ENCODE measurements around the gene CCDC30. TPM values are rescaled to one million over a fixed set of nuclear protein-coding genes. Genes with fewer than 3 reads are reported as not detected.

The CCDC30 gene
- total and polyA plus RNA-seq, 4 experiments from 2014 or later, result 2.5 to 7.1 (median 5.2) TPM

DNA sequence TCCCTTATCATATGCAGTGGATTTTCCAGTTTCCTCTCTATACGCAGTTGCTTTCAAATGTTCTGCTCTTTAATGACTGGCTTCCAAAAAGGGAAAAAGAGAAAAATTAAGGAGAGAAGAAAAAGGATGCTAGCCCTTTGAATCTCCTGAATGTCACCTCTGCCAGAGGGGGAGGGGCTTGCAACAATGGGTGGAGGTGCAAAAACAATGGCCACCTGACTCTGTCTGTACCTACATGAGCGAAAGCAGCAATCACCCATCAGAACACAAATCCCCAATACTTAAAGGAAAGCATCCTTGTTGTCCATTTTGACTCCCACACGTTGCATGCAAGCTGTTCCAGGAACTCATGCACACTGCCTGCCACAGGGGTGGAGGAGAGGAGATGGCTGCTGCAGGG is 61.2 kb downstream of the CCDC30 start:
- Mint-ChIP-seq H3K27me3 (no peaks in the 10 kb centered on the region), H3K36me3 (peaks cover 21 to 45% of the 10 kb centered on the region in 2 donors), H3K4me3 (peak overlapping the region in 1 of 8 donors; percentile 35), H3K9me3 (peaks cover 0 to 43% (median 30%) of the 10 kb centered on the region in 8 donors), H3K27ac (no peak overlapping the region), H3K4me1 (peaks cover 0 to 5% (median under 1%) of the 10 kb centered on the region in 4 donors)
- DNase-seq, result no peak
- Histone ChIP-seq H3K27me3 (ENCODE audit: insufficient read depth, low read length) (no peaks in the 10 kb centered on the region), H3K9me3 (ENCODE audit: control insufficient read depth in 1 of 2, low read length in 2 of 2) (no peaks in the 10 kb centered on the region), H3K4me1 (ENCODE audit: insufficient read depth, low read length) (no peaks in the 10 kb centered on the region), H3K4me3 (ENCODE audit: low read length in 2 of 2) (no peak overlapping the region), H3K27ac (ENCODE audit: low read depth, low read length) (no peak overlapping the region), H3K36me3 (ENCODE audit: insufficient read depth, low read length) (no peaks in the 10 kb centered on the region)
- ChIA-PET CTCF (ENCODE audit: partially characterized antibody) (no interaction called here), POLR2A (ENCODE audit: partially characterized antibody) (no interaction called here)
- intact Hi-C loops (cut with micrococcal nuclease), result no loop called here

DNA sequence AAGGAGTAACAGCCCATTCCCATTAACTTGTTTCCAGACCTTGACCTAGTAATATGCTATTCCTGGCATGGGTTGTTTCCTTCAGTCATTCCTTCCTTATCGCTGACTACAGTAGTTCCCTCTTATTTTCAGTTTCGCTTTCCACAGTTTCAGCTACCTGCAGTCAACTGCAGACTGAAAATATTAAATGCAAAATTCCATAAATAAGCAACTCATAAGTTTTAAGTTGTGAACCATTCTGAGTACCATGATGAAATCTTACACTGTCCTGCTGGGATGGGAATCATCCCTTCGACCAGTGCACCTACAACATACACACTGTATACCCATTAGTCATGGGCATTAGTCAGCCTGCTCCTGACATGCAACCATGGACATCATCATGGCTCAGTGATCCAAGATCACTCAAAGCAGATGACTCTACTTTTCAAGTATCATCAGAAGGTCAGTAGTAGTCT is 66.7 kb downstream of the CCDC30 start:
- Mint-ChIP-seq H3K27ac (peak overlapping the region in 6 of 7 donors; percentile 25 to 85 (median 69)), H3K9me3 (peaks cover 0 to 6% (median 0%) of the 10 kb centered on the region in 8 donors), H3K36me3 (peaks cover 8 to 22% of the 10 kb centered on the region in 2 donors), H3K4me1 (peaks cover 7 to 12% (median 9%) of the 10 kb centered on the region in 4 donors), H3K4me3 (peak overlapping the region; percentile 74 to 91 (median 79)), H3K27me3 (no peaks in the 10 kb centered on the region)
- H3K27me3 ChIP-seq (ENCODE audit: insufficient read depth, low read length), result no peaks in the 10 kb centered on the region
- DNase-seq, result peak in 4 of 5 donors; percentile 2 to 16 (median 10)
- H3K9me3 ChIP-seq (ENCODE audit: control insufficient read depth in 1 of 2, low read length in 2 of 2), result no peaks in the 10 kb centered on the region
- POLR2A ChIA-PET (ENCODE audit: partially characterized antibody), result no interaction called here
- peak overlapping the region; percentile 20 to 35 for H3K4me3 ChIP-seq (ENCODE audit: low read length in 2 of 2)
- CTCF ChIA-PET (ENCODE audit: partially characterized antibody), result interaction anchor here (1.3 kb wide), 1 partner anchor 10 kb away, joined by 3 read pairs; no protein-coding TSS in a partner anchor
- no peaks in the 10 kb centered on the region for H3K4me1 ChIP-seq (ENCODE audit: insufficient read depth, low read length)
- H3K27ac ChIP-seq (ENCODE audit: low read depth, low read length), result peak overlapping the region; percentile 16
- H3K36me3 ChIP-seq (ENCODE audit: insufficient read depth, low read length), result no peaks in the 10 kb centered on the region
- intact Hi-C loops (cut with micrococcal nuclease), result no loop called here

DNA sequence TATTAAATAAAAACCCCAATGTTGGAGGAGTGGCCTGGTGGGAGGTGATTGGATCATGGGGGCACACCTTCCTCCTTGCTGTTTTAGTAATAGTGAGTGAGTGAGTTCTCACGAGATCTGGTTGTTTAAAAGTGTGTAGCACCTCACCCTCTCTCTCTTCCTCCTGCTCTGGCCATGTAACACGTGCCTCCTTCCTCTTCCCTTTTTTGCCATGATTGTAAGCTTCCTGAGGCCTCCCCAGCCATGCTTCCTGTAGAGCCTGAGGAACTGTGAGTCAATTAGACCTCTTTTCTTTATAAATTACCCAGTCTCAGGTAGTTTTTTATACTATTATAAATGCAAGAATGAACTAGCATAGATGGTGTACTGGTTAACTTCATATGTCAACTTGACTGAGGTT is 68.0 kb downstream of the CCDC30 start:
- no peaks in the 10 kb centered on the region for H3K36me3 ChIP-seq (ENCODE audit: insufficient read depth, low read length)
- POLR2A ChIA-PET (ENCODE audit: partially characterized antibody), result no interaction called here
- H3K4me3 ChIP-seq (ENCODE audit: low read length in 2 of 2), result no peak overlapping the region
- intact Hi-C loops (cut with micrococcal nuclease), result no loop called here
- Mint-ChIP-seq H3K9me3 (peaks cover 0 to 1% (median 0%) of the 10 kb centered on the region in 8 donors), H3K27me3 (no peaks in the 10 kb centered on the region), H3K4me1 (peaks cover 7 to 12% (median 9%) of the 10 kb centered on the region in 4 donors), H3K4me3 (peak overlapping the region in 2 of 8 donors; percentile 42 to 43), H3K27ac (peak overlapping the region in 2 of 7 donors; percentile 65 to 74), H3K36me3 (peaks cover 3 to 12% of the 10 kb centered on the region in 2 donors)
- CTCF ChIA-PET (ENCODE audit: partially characterized antibody), result no interaction called here
- no peak overlapping the region for H3K27ac ChIP-seq (ENCODE audit: low read depth, low read length)
- H3K27me3 ChIP-seq (ENCODE audit: insufficient read depth, low read length), result no peaks in the 10 kb centered on the region
- no peaks in the 10 kb centered on the region for H3K4me1 ChIP-seq (ENCODE audit: insufficient read depth, low read length)
- no peak for DNase-seq
- H3K9me3 ChIP-seq (ENCODE audit: control insufficient read depth in 1 of 2, low read length in 2 of 2), result no peaks in the 10 kb centered on the region

DNA sequence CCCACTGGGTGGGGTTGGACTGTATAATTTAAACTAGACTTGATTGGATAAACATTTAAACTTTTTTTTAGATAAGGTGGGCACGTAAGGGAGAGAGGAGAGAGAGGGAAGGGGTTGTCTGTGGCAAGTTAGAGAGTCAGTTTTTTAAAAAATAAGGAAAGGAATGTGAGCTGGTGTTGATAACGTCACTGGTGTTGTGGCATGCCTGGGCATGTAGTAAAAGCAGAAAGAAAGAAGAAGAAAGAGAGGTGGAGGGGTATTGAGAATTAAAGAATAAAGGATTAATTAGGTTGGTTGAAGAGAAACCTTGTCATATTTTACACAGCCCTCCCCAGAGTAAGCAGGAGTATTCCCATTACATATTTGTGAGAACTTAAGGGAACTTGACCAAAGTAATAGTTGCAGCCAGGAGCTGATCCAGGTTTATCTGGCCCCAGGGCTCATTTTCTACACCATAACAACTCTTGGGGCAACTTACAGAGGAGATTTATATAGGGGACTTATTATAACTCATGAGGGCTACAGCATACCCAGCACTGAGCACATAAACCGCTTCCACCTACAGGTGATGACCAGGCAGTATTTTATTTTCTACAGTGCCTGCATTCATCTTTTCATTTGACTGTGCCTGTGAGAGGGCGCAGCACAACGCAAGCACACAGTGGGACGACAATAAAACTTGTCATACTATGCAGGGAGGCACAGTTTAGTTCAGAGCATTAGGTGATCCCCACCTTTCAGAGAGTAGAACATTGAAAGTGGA is 70.2 kb downstream of the CCDC30 start:
- Histone ChIP-seq H3K27ac (ENCODE audit: low read depth, low read length) (no peak overlapping the region), H3K27me3 (ENCODE audit: insufficient read depth, low read length) (no peaks in the 10 kb centered on the region), H3K9me3 (ENCODE audit: control insufficient read depth in 1 of 2, low read length in 2 of 2) (no peaks in the 10 kb centered on the region), H3K4me3 (ENCODE audit: low read length in 2 of 2) (no peak overlapping the region), H3K36me3 (ENCODE audit: insufficient read depth, low read length) (no peaks in the 10 kb centered on the region), H3K4me1 (ENCODE audit: insufficient read depth, low read length) (no peaks in the 10 kb centered on the region)
- Mint-ChIP-seq H3K27me3 (no peaks in the 10 kb centered on the region), H3K9me3 (peaks cover 0 to 6% (median 0%) of the 10 kb centered on the region in 8 donors), H3K36me3 (peaks cover 3 to 22% of the 10 kb centered on the region in 2 donors), H3K4me1 (peaks cover 7 to 10% (median 9%) of the 10 kb centered on the region in 4 donors), H3K4me3 (no peak overlapping the region), H3K27ac (no peak overlapping the region)
- CTCF ChIA-PET (ENCODE audit: partially characterized antibody), result no interaction called here
- POLR2A ChIA-PET (ENCODE audit: partially characterized antibody), result no interaction called here
- no peak for DNase-seq
- intact Hi-C loops (cut with micrococcal nuclease), result no loop called here

DNA sequence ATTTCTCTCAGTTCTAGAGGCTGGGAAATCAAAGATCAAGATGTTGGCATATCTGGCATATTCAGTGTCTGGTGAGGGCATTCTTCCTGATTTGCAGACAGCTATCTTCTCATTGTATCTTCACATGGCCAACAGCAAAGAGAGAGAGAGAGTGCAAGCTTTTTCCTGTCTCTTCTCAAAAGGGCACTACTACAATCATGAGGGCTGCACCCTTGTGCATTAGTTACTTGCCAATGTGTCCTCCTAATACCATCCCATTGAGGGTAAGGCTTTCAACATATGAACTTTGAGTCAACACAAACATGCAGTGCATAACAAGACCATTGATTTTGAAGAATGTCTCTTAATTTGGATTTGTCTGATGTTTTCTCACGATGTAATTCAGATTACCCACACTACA is 78.0 kb downstream of the CCDC30 start:
- no peak for DNase-seq
- Mint-ChIP-seq H3K27me3 (no peaks in the 10 kb centered on the region), H3K4me1 (no peaks in the 10 kb centered on the region), H3K36me3 (peaks cover 0 to 17% of the 10 kb centered on the region in 2 donors), H3K9me3 (peaks cover 0 to 5% (median 1%) of the 10 kb centered on the region in 8 donors), H3K4me3 (no peak overlapping the region), H3K27ac (no peak overlapping the region)
- intact Hi-C loops (cut with micrococcal nuclease), result no loop called here
- H3K27me3 ChIP-seq (ENCODE audit: insufficient read depth, low read length), result no peaks in the 10 kb centered on the region
- no peak overlapping the region for H3K4me3 ChIP-seq (ENCODE audit: low read length in 2 of 2)
- H3K9me3 ChIP-seq (ENCODE audit: control insufficient read depth in 1 of 2, low read length in 2 of 2), result no peaks in the 10 kb centered on the region
- ChIA-PET CTCF (ENCODE audit: partially characterized antibody) (no interaction called here), POLR2A (ENCODE audit: partially characterized antibody) (no interaction called here)
- H3K27ac ChIP-seq (ENCODE audit: low read depth, low read length), result no peak overlapping the region
- no peaks in the 10 kb centered on the region for H3K4me1 ChIP-seq (ENCODE audit: insufficient read depth, low read length)
- no peaks in the 10 kb centered on the region for H3K36me3 ChIP-seq (ENCODE audit: insufficient read depth, low read length)

DNA sequence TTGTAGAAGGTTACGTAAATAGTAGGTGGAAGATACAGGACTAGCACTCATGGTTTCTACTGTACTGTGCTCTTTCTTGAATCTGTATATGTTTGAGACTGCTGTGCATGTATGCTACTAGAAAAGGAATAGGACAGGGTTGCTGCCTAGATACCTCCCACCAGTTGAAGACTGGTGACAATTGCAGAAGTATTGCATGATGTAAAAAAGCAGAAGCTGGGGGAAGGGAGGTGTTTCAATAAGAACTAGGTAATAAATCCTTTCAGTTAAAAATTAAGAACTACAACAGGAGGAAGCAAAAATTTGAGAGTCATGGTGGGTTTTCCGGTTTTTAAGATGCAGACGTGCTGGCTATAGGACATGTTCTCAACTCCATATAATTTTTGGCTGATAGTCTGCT is 88.1 kb downstream of the CCDC30 start:
- H3K27ac ChIP-seq (ENCODE audit: low read depth, low read length), result no peak overlapping the region
- Mint-ChIP-seq H3K36me3 (peaks cover 2 to 23% of the 10 kb centered on the region in 2 donors), H3K27me3 (peaks cover 0 to 2% of the 10 kb centered on the region in 2 donors), H3K4me1 (no peaks in the 10 kb centered on the region), H3K4me3 (no peak overlapping the region), H3K27ac (no peak overlapping the region), H3K9me3 (peaks cover 0 to 2% (median 0%) of the 10 kb centered on the region in 8 donors)
- no peaks in the 10 kb centered on the region for H3K36me3 ChIP-seq (ENCODE audit: insufficient read depth, low read length)
- no peaks in the 10 kb centered on the region for H3K9me3 ChIP-seq (ENCODE audit: control insufficient read depth in 1 of 2, low read length in 2 of 2)
- no peak for DNase-seq
- ChIA-PET CTCF (ENCODE audit: partially characterized antibody) (no interaction called here), POLR2A (ENCODE audit: partially characterized antibody) (no interaction called here)
- no peak overlapping the region for H3K4me3 ChIP-seq (ENCODE audit: low read length in 2 of 2)
- H3K4me1 ChIP-seq (ENCODE audit: insufficient read depth, low read length), result no peaks in the 10 kb centered on the region
- H3K27me3 ChIP-seq (ENCODE audit: insufficient read depth, low read length), result no peaks in the 10 kb centered on the region
- intact Hi-C loops (cut with micrococcal nuclease), result no loop called here

DNA sequence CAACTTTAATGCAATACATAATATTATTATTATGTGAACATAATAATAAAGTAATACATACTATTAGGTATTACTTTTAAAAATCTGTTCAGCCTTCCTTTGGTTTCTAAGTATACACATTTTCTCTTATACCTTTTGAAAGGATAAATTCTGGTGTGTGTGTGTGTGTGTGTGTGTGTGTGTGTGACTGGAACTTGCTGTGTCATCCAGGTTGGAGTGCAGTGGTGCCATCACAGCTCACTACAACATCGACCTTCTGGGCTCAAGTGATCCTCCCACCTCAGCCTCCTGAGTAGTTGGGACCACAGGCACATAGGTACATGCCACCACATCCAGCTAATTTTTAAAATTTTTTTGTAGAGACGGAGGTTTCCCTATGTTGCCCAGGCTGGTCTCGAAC is 88.5 kb downstream of the CCDC30 start:
- H3K4me3 Mint-ChIP-seq, result no peak overlapping the region
- H3K27ac ChIP-seq (ENCODE audit: low read depth, low read length), result no peak overlapping the region
- ChIA-PET CTCF (ENCODE audit: partially characterized antibody) (no interaction called here), POLR2A (ENCODE audit: partially characterized antibody) (no interaction called here)
- no peak overlapping the region for H3K27ac Mint-ChIP-seq
- DNase-seq, result no peak
- H3K36me3 ChIP-seq (ENCODE audit: insufficient read depth, low read length), result no peaks in the 10 kb centered on the region
- H3K4me1 ChIP-seq (ENCODE audit: insufficient read depth, low read length), result no peaks in the 10 kb centered on the region
- H3K27me3 Mint-ChIP-seq, result peaks cover 0 to 2% of the 10 kb centered on the region in 2 donors
- H3K9me3 Mint-ChIP-seq, result peaks cover 0 to 2% (median 0%) of the 10 kb centered on the region in 8 donors
- H3K36me3 Mint-ChIP-seq, result peaks cover 2 to 23% of the 10 kb centered on the region in 2 donors
- intact Hi-C loops (cut with micrococcal nuclease), result no loop called here
- no peaks in the 10 kb centered on the region for H3K27me3 ChIP-seq (ENCODE audit: insufficient read depth, low read length)
- no peaks in the 10 kb centered on the region for H3K4me1 Mint-ChIP-seq
- no peak overlapping the region for H3K4me3 ChIP-seq (ENCODE audit: low read length in 2 of 2)
- no peaks in the 10 kb centered on the region for H3K9me3 ChIP-seq (ENCODE audit: control insufficient read depth in 1 of 2, low read length in 2 of 2)

Measured in CD4-positive, alpha-beta memory T cell (primary cell).